Measurements from ENCODE around the gene NFASC. TPM values are rescaled to one million over a fixed set of nuclear protein-coding genes. Genes with fewer than 3 reads are reported as not detected.

Gene NFASC
- total and polyA plus RNA-seq, 2 experiments from 2014 or later: 3.9 to 11.7 TPM

GRCh38 chr1:204974327-204974726 is 103.7 kb downstream of the NFASC start:
- Histone ChIP-seq H2AFZ (no peak overlapping the region), H3K79me2 (replicated peaks; ENCODE audit: insufficient read depth) (no peaks in the 10 kb centered on the region), H3K27me3 (ENCODE audit: insufficient read depth) (no peaks in the 10 kb centered on the region), H3K4me3 (no peak overlapping the region), H3K27ac (ENCODE audit: low read depth) (no peak overlapping the region), H3K4me2 (no peak overlapping the region), H3F3A (replicated peaks; ENCODE audit: low read depth) (no peaks in the 10 kb centered on the region), H3K36me3 (ENCODE audit: insufficient read depth) (no peaks in the 10 kb centered on the region), H4K20me1 (replicated peaks; ENCODE audit: insufficient read depth) (no peaks in the 10 kb centered on the region), H3K4me1 (ENCODE audit: insufficient read depth) (no peaks in the 10 kb centered on the region), H3K9me2 (ENCODE audit: insufficient read depth) (no peaks in the 10 kb centered on the region)
- peak; percentile 25 for DNase-seq (ENCODE audit: low spot score)
- Mint-ChIP-seq H3K36me3 (ENCODE audit: low read depth) (no peaks in the 10 kb centered on the region), H3K4me1 (no peaks in the 10 kb centered on the region), H3K9me3 (no peaks in the 10 kb centered on the region), H3K27me3 (ENCODE audit: insufficient read depth, low read depth, poor library complexity) (peaks cover 10% of the 10 kb centered on the region), H3K4me3 (no peak overlapping the region), H3K27ac (no peak overlapping the region)
- ATAC-seq: peak; percentile 58
- TF ChIP-seq CTCF (conservative IDR thresholded peaks at IDR 0.05; ENCODE audit: low read depth in 2 of 2) (peak in 1 of 2 experiments; percentile 56; a peak in 2 of 4 replicates), ETS1 (IDR thresholded peaks at IDR 0.05) (no peak)

GRCh38 chr1:204975021-204975420 is 104.4 kb downstream of the NFASC start:
- Histone ChIP-seq H3K4me1 (ENCODE audit: insufficient read depth) (no peaks in the 10 kb centered on the region), H3K9me2 (ENCODE audit: insufficient read depth) (no peaks in the 10 kb centered on the region), H3K27ac (ENCODE audit: low read depth) (no peak overlapping the region), H3K36me3 (ENCODE audit: insufficient read depth) (no peaks in the 10 kb centered on the region), H3K4me2 (no peak overlapping the region), H2AFZ (no peak overlapping the region), H4K20me1 (replicated peaks; ENCODE audit: insufficient read depth) (no peaks in the 10 kb centered on the region), H3K79me2 (replicated peaks; ENCODE audit: insufficient read depth) (no peaks in the 10 kb centered on the region), H3F3A (replicated peaks; ENCODE audit: low read depth) (no peaks in the 10 kb centered on the region), H3K4me3 (no peak overlapping the region), H3K27me3 (ENCODE audit: insufficient read depth) (no peaks in the 10 kb centered on the region)
- Mint-ChIP-seq H3K27ac (no peak overlapping the region), H3K27me3 (ENCODE audit: insufficient read depth, low read depth, poor library complexity) (peaks cover 10% of the 10 kb centered on the region), H3K36me3 (ENCODE audit: low read depth) (no peaks in the 10 kb centered on the region), H3K4me3 (no peak overlapping the region), H3K4me1 (no peaks in the 10 kb centered on the region), H3K9me3 (no peaks in the 10 kb centered on the region)
- ATAC-seq (no peak), DNase-seq (ENCODE audit: low spot score) (no peak)
- TF ChIP-seq EZH2phosphoT487 (IDR thresholded peaks at IDR 0.05; ENCODE audit: unreplicated experiment) (no peak), NANOG (IDR thresholded peaks at IDR 0.05; ENCODE audit: borderline replicate concordance) (no peak), REST (IDR thresholded peaks at IDR 0.05; ENCODE audit: unreplicated experiment) (no peak), JUNB (IDR thresholded peaks at IDR 0.05; ENCODE audit: unreplicated experiment) (no peak), CREB1 (CRISPR knock-in tag; IDR thresholded peaks at IDR 0.05; ENCODE audit: low read depth) (no peak), ZNF331 (CRISPR knock-in tag; IDR thresholded peaks at IDR 0.05; ENCODE audit: low read depth) (no peak), ETS1 (IDR thresholded peaks at IDR 0.05) (no peak), POLR2AphosphoS5 (IDR thresholded peaks at IDR 0.05; ENCODE audit: low read depth) (no peak), EZH2 (IDR thresholded peaks at IDR 0.05; ENCODE audit: low read depth, unreplicated experiment) (no peak), CTCF (conservative IDR thresholded peaks at IDR 0.05; ENCODE audit: low read depth in 2 of 2) (no peak)
